ENCODE data around the gene MNT. TPM values are rescaled to one million over a fixed set of nuclear protein-coding genes. Genes with fewer than 3 reads are reported as not detected.
"Not testable (repeated sequence)": the region's sequence is repeated elsewhere in the genome, so short reads cannot be mapped to it uniquely, and the experiment has no call there.

The MNT gene
- polyA plus RNA-seq (2011; rRNA removed) (2.4 and 3.1 TPM in 2 replicates), polyA minus RNA-seq (2011; rRNA and poly(A)+ RNA removed) (3.4 and 4.2 TPM in 2 replicates)

GRCh38 chr17:2400877-2401425 lies at the start of gene MNT:
Gene MNT, minus strand, starts transcription at chr17:2401060. Its CDS starts 348 bp downstream, at chr17:2400712.
- POLR2A ChIA-PET, result interaction anchor here (0.8 to 1.1 kb wide), 3 partner anchors 9 to 684 kb away, joined by 3 read pairs; no protein-coding TSS in a partner anchor
- CTCF ChIA-PET, result interaction anchor here (1.0 to 8.4 kb wide), 3 partner anchors 10 to 18 kb away, joined by 3 to 77 read pairs (median 5); no protein-coding TSS in a partner anchor
- Histone ChIP-seq H3K27me3 (ENCODE audit: control insufficient read depth, insufficient read depth, low read length) (no peaks in the 10 kb centered on the region), H3K4me3 (ENCODE audit: low read depth, low read length) (peak within 1 kb of the TSS; percentile 99), H3K36me3 (ENCODE audit: control insufficient read depth, insufficient read depth, low read length) (peaks cover 1% of the 10 kb centered on the region; the same call in 1 of the 2 replicates)
- no peak for DNase-seq (ENCODE audit: low read depth)
- 0 out of 2 replicates have a peak, but pooled peaks have one; percentile 5 for TF ChIP-seq CTCF (IDR thresholded peaks at IDR 0.05; ENCODE audit: insufficient read depth, low read depth, low read length)

- Histone ChIP-seq H3K36me3 (ENCODE audit: control insufficient read depth, insufficient read depth, low read length) (no peaks in the 10 kb centered on the region), H3K4me3 (ENCODE audit: low read depth, low read length) (no peak overlapping the region), H3K27me3 (ENCODE audit: control insufficient read depth, insufficient read depth, low read length) (no peaks in the 10 kb centered on the region)
- no peak for DNase-seq (ENCODE audit: low read depth)
- TF ChIP-seq CTCF (IDR thresholded peaks at IDR 0.05; ENCODE audit: insufficient read depth, low read depth, low read length), result no peak
- CTCF ChIA-PET, result no interaction called here
- POLR2A ChIA-PET, result no interaction called here
Observed at GRCh38 chr17:2450016-2450650, 49.3 kb upstream of the MNT start.

- Histone ChIP-seq H3K27me3 (ENCODE audit: control insufficient read depth, insufficient read depth, low read length) (no peaks in the 10 kb centered on the region), H3K4me3 (ENCODE audit: low read depth, low read length) (no peak overlapping the region), H3K36me3 (ENCODE audit: control insufficient read depth, insufficient read depth, low read length) (no peaks in the 10 kb centered on the region)
- DNase-seq (ENCODE audit: low read depth), result no peak
- POLR2A ChIA-PET, result no interaction called here
- no peak for TF ChIP-seq CTCF (IDR thresholded peaks at IDR 0.05; ENCODE audit: insufficient read depth, low read depth, low read length)
- CTCF ChIA-PET, result interaction anchor here (0.7 kb wide), 1 partner anchor 34 kb away, joined by 3 read pairs; no protein-coding TSS in a partner anchor
Observed at GRCh38 chr17:2449486-2449885, 48.6 kb upstream of the MNT start.

- H3K36me3 ChIP-seq (ENCODE audit: control insufficient read depth, insufficient read depth, low read length); DNase-seq (ENCODE audit: low read depth); POLR2A ChIA-PET; H3K4me3 ChIP-seq (ENCODE audit: low read depth, low read length); H3K27me3 ChIP-seq (ENCODE audit: control insufficient read depth, insufficient read depth, low read length); CTCF ChIA-PET: not testable (repeated sequence)
Observed at GRCh38 chr17:2447479-2447878, 46.6 kb upstream of the MNT start.

GRCh38 chr17:2445638-2446037 lies 44.8 kb upstream of the MNT start:
- ChIA-PET CTCF (no interaction called here), POLR2A (no interaction called here)
- Histone ChIP-seq H3K4me3 (ENCODE audit: low read depth, low read length) (no peak overlapping the region), H3K36me3 (ENCODE audit: control insufficient read depth, insufficient read depth, low read length) (peaks cover 1% of the 10 kb centered on the region; the same call in 1 of the 2 replicates), H3K27me3 (ENCODE audit: control insufficient read depth, insufficient read depth, low read length) (no peaks in the 10 kb centered on the region)
- DNase-seq (ENCODE audit: low read depth), result no peak
- no peak for TF ChIP-seq CTCF (IDR thresholded peaks at IDR 0.05; ENCODE audit: insufficient read depth, low read depth, low read length)

All from BJ (cell line).